B cell (primary cell): Measurements from ENCODE around the gene COQ4. TPM values are rescaled to one million over a fixed set of nuclear protein-coding genes. Genes with fewer than 3 reads are reported as not detected.

ENCODE experiments used
- ATAC-seq: fragments of 200-7000 bp; cut with Tn5 transposase; one replicate; pipeline ENCODE4 v1.10.0; 2021; ENCODE audit warnings: low read depth, mild to moderate bottlenecking, moderate number of reproducible peaks, moderate library complexity
- CTCF ChIA-PET: fragments of 350-600 bp; sonication (Branson Sonifier 250); formaldehyde crosslinking; loops from one replicate; lab custom pipeline; 2021; ENCODE audit warnings: antibody characterized with exemption, inconsistent platforms; lab: Charles Lee
- POLR2A ChIA-PET: fragments of 350-600 bp; sonication (Branson Sonifier 250); formaldehyde crosslinking; loops from one replicate; lab custom pipeline; 2021; ENCODE audit warnings: antibody characterized with exemption; lab: Charles Lee
- DNase-seq: peaks from one replicate; pipeline ENCODE4 v3.0.0; 2013
- H2AFZ ChIP-seq: 2 replicates; pipeline ENCODE4 v1.6.1; 2012; ENCODE audit warnings: mild to moderate bottlenecking, low read depth, low read length; ENCODE audit not compliant: insufficient read depth, poor library complexity, severe bottlenecking
- H3K27ac ChIP-seq, 2 donors: 1 replicate in 1 of 2; 2 replicates in 1 of 2; pipeline ENCODE4 v1.5.1; 2012 to 2013; ENCODE audit warnings: low read length in 2 of 2, mild to moderate bottlenecking in 2 of 2, moderate library complexity in 1 of 2
- H3K27me3 ChIP-seq, 4 experiments: fragments of 200-600 bp in 1 of 4; sonication (generic) in 1 of 4; replicated peaks in 1 of 4; 1 replicate in 2 of 4; 2 replicates in 2 of 4; pipeline versions ENCODE4 v1.6.1 to v1.7.0; 2013 to 2016; ENCODE audit warnings: low read length in 3 of 4, mild to moderate bottlenecking in 2 of 4, mixed read lengths in 1 of 4, moderate library complexity in 1 of 4; ENCODE audit not compliant: insufficient read depth in 4 of 4, control insufficient read depth in 3 of 4; ENCODE audit errors: control extremely low read depth in 1 of 4
- H3K36me3 ChIP-seq, 2 experiments: replicated peaks in 1 of 2; 1 replicate in 1 of 2; 2 replicates in 1 of 2; pipeline versions ENCODE4 v1.6.1 to v1.7.1; 2013; ENCODE audit warnings: low read length in 1 of 2; ENCODE audit not compliant: insufficient read depth in 2 of 2, control insufficient read depth in 1 of 2; ENCODE audit errors: control extremely low read depth in 1 of 2, extremely low read depth in 1 of 2
- H3K4me1 ChIP-seq, 2 donors: fragments of 200-600 bp in 1 of 2; sonication (generic) in 1 of 2; 1 replicate in 1 of 2; 2 replicates in 1 of 2; pipeline versions ENCODE4 v1.5.1 to v1.6.1; 2013 to 2017; ENCODE audit warnings: low read length in 2 of 2; ENCODE audit not compliant: control insufficient read depth in 2 of 2, insufficient read depth in 2 of 2
- H3K4me2 ChIP-seq: replicated peaks from 2 replicates; pipeline ENCODE3; 2012; ENCODE audit warnings: mild to moderate bottlenecking, low read depth, low read length; ENCODE audit not compliant: poor library complexity, severe bottlenecking
- H3K4me3 ChIP-seq, 5 experiments: fragments of 200-600 bp in 1 of 5; sonication (generic) in 1 of 5; 1 replicate in 3 of 5; 2 replicates in 2 of 5; pipeline versions ENCODE4 v1.5.1 to v1.7.0; 2011 to 2016; ENCODE audit warnings: low read length in 4 of 5, mild to moderate bottlenecking in 4 of 5, low read depth in 2 of 5, control low read depth in 1 of 5, moderate library complexity in 1 of 5; ENCODE audit not compliant: insufficient read depth in 1 of 5; ENCODE audit errors: control extremely low read depth in 1 of 5, extremely low read depth in 1 of 5
- H3K79me2 ChIP-seq: fragments of 200-600 bp; sonication (generic); one replicate; pipeline ENCODE4 v1.6.0; 2016; ENCODE audit warnings: low read length; ENCODE audit not compliant: control insufficient read depth, insufficient read depth
- H3K9ac ChIP-seq: fragments of 200-600 bp; sonication (generic); 2 replicates; pipeline ENCODE4 v1.6.1; 2017; ENCODE audit warnings: mild to moderate bottlenecking, low read length, moderate library complexity
- H3K9me3 ChIP-seq, 3 donors: one replicate each; pipeline versions ENCODE4 v1.6.1 to v1.7.1; 2013; ENCODE audit warnings: low read length in 2 of 3; ENCODE audit not compliant: control insufficient read depth in 2 of 3, insufficient read depth in 1 of 3; ENCODE audit errors: control extremely low read depth in 1 of 3
- H4K20me1 ChIP-seq: 2 replicates; pipeline ENCODE4 v1.6.0; 2012; ENCODE audit warnings: mild to moderate bottlenecking, low read length; ENCODE audit not compliant: insufficient read depth, control insufficient read depth, poor library complexity, severe bottlenecking
- H3K27ac Mint-ChIP-seq: one replicate; pipeline ENCODE4 v1.8.0; 2021; ENCODE audit warnings: mixed read lengths
- H3K27me3 Mint-ChIP-seq: one replicate; pipeline ENCODE4 v1.8.0; 2021; ENCODE audit warnings: mixed read lengths
- H3K4me1 Mint-ChIP-seq: one replicate; pipeline ENCODE4 v1.8.0; 2021; ENCODE audit warnings: mixed read lengths
- H3K4me3 Mint-ChIP-seq: one replicate; pipeline ENCODE4 v1.8.0; 2021; ENCODE audit warnings: mixed read lengths
- H3K9me3 Mint-ChIP-seq: one replicate; pipeline ENCODE4 v1.8.0; 2022; ENCODE audit warnings: mixed read lengths; ENCODE audit not compliant: insufficient read depth
- EZH2 ChIP-seq: IDR thresholded peaks from 2 replicates; pipeline ENCODE4 v1.6.1; 2012; ENCODE audit warnings: borderline replicate concordance, low read depth, mild to moderate bottlenecking, moderate library complexity, low read length; ENCODE audit not compliant: insufficient read depth, poor library complexity, severe bottlenecking
- WGBS: methylation state at CpG from one replicate; pipeline ENCODE4 v1.1.5; 2013; ENCODE audit warnings: missing lambda C conversion rate; ENCODE audit not compliant: insufficient coverage; 5-methylcytosine and 5-hydroxymethylcytosine counted together
- intact Hi-C: fragments of 100-400 bp; cut with micrococcal nuclease; formaldehyde crosslinking; loops from one replicate; pipeline ENCODE4 v1.10.0; 2022
- polyA plus RNA-seq: library from polyadenylated mRNA; depleted of rRNA; stranded (reverse); fragments of >200 nt; gene quantifications from 2 replicates; pipeline ENCODE4 v1.2.3, GENCODE V29; 2012
- total RNA-seq, 2 donors: library from RNA; stranded (reverse); fragments of 120-200 nt in 1 of 2; gene quantifications; 1 replicate in 1 of 2; 2 replicates in 1 of 2; pipeline versions ENCODE4 v1.2.3 to v1.2.4, GENCODE V29; 2013 to 2022
- TF ChIP-seq, protein P1 (sequence below): fragments of 200-600 bp; IDR thresholded peaks from one replicate; pipeline ENCODE4 v1.8.0; 2022; ENCODE audit warnings: antibody characterized with exemption, mild to moderate bottlenecking

The COQ4 gene
- total and polyA plus RNA-seq, 2 donors (not counting 1 experiment from before 2014, with no cell fraction given): 54.9 to 62.8 TPM

DNA sequence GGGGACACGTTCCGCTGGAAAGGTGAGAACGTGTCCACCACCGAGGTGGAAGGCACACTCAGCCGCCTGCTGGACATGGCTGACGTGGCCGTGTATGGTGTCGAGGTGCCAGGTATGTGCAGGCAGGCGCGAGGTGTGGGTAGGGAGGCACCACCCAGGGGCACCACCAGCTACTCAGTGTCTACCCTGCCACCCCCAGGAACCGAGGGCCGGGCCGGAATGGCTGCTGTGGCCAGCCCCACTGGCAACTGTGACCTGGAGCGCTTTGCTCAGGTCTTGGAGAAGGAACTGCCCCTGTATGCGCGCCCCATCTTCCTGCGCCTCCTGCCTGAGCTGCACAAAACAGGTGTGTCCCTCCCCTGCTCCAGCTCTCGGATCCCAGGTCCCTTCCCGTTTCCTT is 32.8 kb downstream of the COQ4 start:
- ChIA-PET CTCF (interaction anchor here (0.9 kb wide), 1 partner anchor 61 kb away, joined by 3 read pairs; no protein-coding TSS in a partner anchor), POLR2A (no interaction called here)
- H3K4me1 Mint-ChIP-seq: no peaks in the 10 kb centered on the region
- H3K27ac Mint-ChIP-seq: no peak overlapping the region
- H3K9me3 Mint-ChIP-seq: no peaks in the 10 kb centered on the region
- Histone ChIP-seq H3K36me3 (peaks cover 0 to 13% of the 10 kb centered on the region in 2 experiments), H3K9me3 (no peaks in the 10 kb centered on the region), H3K4me1 (no peaks in the 10 kb centered on the region), H3K27me3 (no peaks in the 10 kb centered on the region), H2AFZ (no peak overlapping the region), H3K4me3 (no peak overlapping the region), H3K27ac (no peak overlapping the region), H3K79me2 (no peaks in the 10 kb centered on the region), H3K4me2 (no peak overlapping the region), H4K20me1 (no peaks in the 10 kb centered on the region), H3K9ac (no peak overlapping the region)
- no peak overlapping the region for H3K4me3 Mint-ChIP-seq
- DNase-seq: no peak
- H3K27me3 Mint-ChIP-seq: no peaks in the 10 kb centered on the region
- TF ChIP-seq, protein P1, sequence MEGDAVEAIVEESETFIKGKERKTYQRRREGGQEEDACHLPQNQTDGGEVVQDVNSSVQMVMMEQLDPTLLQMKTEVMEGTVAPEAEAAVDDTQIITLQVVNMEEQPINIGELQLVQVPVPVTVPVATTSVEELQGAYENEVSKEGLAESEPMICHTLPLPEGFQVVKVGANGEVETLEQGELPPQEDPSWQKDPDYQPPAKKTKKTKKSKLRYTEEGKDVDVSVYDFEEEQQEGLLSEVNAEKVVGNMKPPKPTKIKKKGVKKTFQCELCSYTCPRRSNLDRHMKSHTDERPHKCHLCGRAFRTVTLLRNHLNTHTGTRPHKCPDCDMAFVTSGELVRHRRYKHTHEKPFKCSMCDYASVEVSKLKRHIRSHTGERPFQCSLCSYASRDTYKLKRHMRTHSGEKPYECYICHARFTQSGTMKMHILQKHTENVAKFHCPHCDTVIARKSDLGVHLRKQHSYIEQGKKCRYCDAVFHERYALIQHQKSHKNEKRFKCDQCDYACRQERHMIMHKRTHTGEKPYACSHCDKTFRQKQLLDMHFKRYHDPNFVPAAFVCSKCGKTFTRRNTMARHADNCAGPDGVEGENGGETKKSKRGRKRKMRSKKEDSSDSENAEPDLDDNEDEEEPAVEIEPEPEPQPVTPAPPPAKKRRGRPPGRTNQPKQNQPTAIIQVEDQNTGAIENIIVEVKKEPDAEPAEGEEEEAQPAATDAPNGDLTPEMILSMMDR: no peak
- no peak for TF ChIP-seq EZH2
- ATAC-seq: no peak
- intact Hi-C loops: no loop called here
- 96% methylated on average over 19 of the region's 19 CpGs for WGBS

DNA sequence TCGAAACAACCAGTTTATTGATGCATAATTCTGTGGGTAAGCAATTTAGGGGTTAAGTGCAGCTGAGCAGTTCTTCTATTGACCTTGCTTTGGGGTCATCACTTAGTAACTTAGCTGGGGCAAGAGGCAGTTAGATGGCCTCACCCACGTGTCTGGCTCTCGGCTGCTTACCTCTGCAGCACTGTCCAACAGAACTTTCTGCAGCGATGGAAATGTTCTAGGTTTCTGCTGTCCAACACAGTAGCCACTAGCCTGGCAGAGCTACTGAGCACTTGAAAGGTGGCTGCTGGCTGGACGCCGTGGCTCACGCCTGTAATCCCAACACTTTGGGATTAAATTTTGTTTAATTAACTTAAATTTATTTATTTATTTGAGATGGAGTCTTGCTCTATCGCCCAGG is 35.5 kb downstream of the COQ4 start:
- H3K9ac ChIP-seq: no peak overlapping the region
- H3K79me2 ChIP-seq: no peaks in the 10 kb centered on the region
- H3K27ac ChIP-seq: no peak overlapping the region
- no peak overlapping the region for H3K4me3 ChIP-seq
- ChIA-PET POLR2A (no interaction called here), CTCF (interaction anchor here (1.2 kb wide), 1 partner anchor 17 kb away, joined by 3 read pairs; no protein-coding TSS in a partner anchor)
- no peaks in the 10 kb centered on the region for H3K27me3 ChIP-seq
- no peak for DNase-seq
- TF ChIP-seq, protein P1: no peak
- TF ChIP-seq EZH2: no peak
- peaks cover 0 to 11% of the 10 kb centered on the region in 2 experiments for H3K36me3 ChIP-seq
- ATAC-seq: no peak
- no peak overlapping the region for H2AFZ ChIP-seq
- no peaks in the 10 kb centered on the region for H4K20me1 ChIP-seq
- Mint-ChIP-seq H3K9me3 (no peaks in the 10 kb centered on the region), H3K4me1 (peaks cover 4% of the 10 kb centered on the region), H3K4me3 (no peak overlapping the region), H3K27ac (no peak overlapping the region), H3K27me3 (no peaks in the 10 kb centered on the region)
- H3K9me3 ChIP-seq: no peaks in the 10 kb centered on the region
- peaks cover 0 to 9% of the 10 kb centered on the region in 2 donors for H3K4me1 ChIP-seq
- WGBS: 95% methylated on average over 4 of the region's 8 CpGs
- intact Hi-C loops: no loop called here
- no peak overlapping the region for H3K4me2 ChIP-seq
